Activated CD4-positive, alpha-beta memory T cell treated with anti-CD3 and anti-CD28 coated beads for 36 hours (primary cell): ENCODE data around the gene FGF9. TPM values are rescaled to one million over a fixed set of nuclear protein-coding genes. Genes with fewer than 3 reads are reported as not detected.

Source experiments
- CTCF ChIA-PET: fragments of 350-600 bp; sonication (Branson Sonifier 250); formaldehyde crosslinking; loops from one replicate; lab custom pipeline; 2021; ENCODE audit warnings: antibody characterized with exemption, inconsistent platforms; lab: Charles Lee
- POLR2A ChIA-PET: fragments of 350-600 bp; sonication (Branson Sonifier 250); formaldehyde crosslinking; loops from one replicate; lab custom pipeline; 2021; ENCODE audit warnings: antibody characterized with exemption; lab: Charles Lee
- DNase-seq: peaks from one replicate; pipeline ENCODE4 v3.0.0-alpha.2; 2020
- H3K27ac Mint-ChIP-seq: one replicate; pipeline ENCODE4 v1.8.0; 2021; ENCODE audit warnings: mixed read lengths
- H3K27me3 Mint-ChIP-seq: one replicate; pipeline ENCODE4 v1.8.0; 2021; ENCODE audit warnings: mixed read lengths
- H3K36me3 Mint-ChIP-seq: one replicate; pipeline ENCODE4 v1.8.0; 2021; ENCODE audit warnings: mixed read lengths
- H3K4me1 Mint-ChIP-seq: one replicate; pipeline ENCODE4 v1.8.0; 2021; ENCODE audit warnings: low read depth, mixed read lengths
- H3K4me3 Mint-ChIP-seq: one replicate; pipeline ENCODE4 v1.8.0; 2021; ENCODE audit warnings: mild to moderate bottlenecking, mixed read lengths
- H3K9me3 Mint-ChIP-seq: one replicate; pipeline ENCODE4 v1.8.0; 2021; ENCODE audit warnings: mixed read lengths
- intact Hi-C: fragments of 100-400 bp; cut with micrococcal nuclease; formaldehyde crosslinking; loops from one replicate; pipeline ENCODE4 v1.15.1; 2023
- total RNA-seq, 2 experiments: library from RNA; stranded (reverse); gene quantifications; one replicate each; pipeline ENCODE4 v1.2.3, GENCODE V29; 2021

The FGF9 gene
- total RNA-seq, 2 experiments from 2014 or later = 0.07 TPM; not detected in 1

DNA sequence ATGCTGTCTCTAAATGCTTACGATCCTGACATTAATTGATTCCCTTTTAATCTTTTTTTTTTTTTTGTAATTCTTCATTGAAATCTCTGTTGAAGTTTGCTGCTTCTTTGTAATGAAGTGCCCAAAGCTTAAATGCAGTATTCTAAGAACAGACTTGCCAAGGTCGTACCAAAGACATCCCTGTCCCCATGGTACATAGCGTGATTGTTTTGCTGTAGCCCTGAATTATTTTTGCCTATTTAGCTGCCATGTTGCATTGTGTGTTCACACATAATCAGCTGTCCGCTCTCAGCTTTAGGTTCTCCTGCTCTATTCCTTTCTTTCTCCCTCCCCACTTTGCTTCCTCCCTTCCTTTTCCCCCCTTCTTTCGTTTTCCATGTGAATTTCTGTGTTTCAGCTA, 21.1 kb downstream of the FGF9 start:
- no peak for DNase-seq
- no peak overlapping the region for H3K27ac Mint-ChIP-seq
- H3K4me3 Mint-ChIP-seq = no peak overlapping the region
- no peaks in the 10 kb centered on the region for H3K27me3 Mint-ChIP-seq
- intact Hi-C loops = no loop called here
- POLR2A ChIA-PET = no interaction called here
- no peaks in the 10 kb centered on the region for H3K9me3 Mint-ChIP-seq
- H3K4me1 Mint-ChIP-seq = peaks cover 2% of the 10 kb centered on the region
- CTCF ChIA-PET = no interaction called here
- H3K36me3 Mint-ChIP-seq = peaks cover 2% of the 10 kb centered on the region

DNA sequence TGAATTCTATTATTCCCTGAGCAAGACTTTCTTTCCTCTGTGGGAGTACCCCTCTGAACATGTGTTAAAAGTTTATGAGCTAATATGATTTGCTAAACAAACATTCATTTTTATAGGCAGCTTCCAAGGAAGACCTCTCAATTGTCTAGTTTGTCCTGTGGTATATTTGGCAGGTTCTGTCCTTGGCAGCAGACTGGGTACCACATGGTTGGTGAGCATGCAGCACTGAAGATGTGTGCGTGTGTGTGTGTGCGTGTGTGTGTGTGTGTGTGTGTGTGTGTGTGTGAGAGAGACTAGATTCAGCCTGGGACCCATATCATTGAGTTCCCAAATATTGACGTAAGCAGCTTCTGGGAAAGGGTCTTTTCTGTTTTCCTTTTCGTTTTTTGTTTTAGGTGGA, 24.0 kb downstream of the FGF9 start:
- H3K27ac Mint-ChIP-seq = no peak overlapping the region
- H3K9me3 Mint-ChIP-seq = no peaks in the 10 kb centered on the region
- no peaks in the 10 kb centered on the region for H3K4me1 Mint-ChIP-seq
- no peaks in the 10 kb centered on the region for H3K27me3 Mint-ChIP-seq
- H3K36me3 Mint-ChIP-seq = peaks cover 2% of the 10 kb centered on the region
- POLR2A ChIA-PET = no interaction called here
- no peak overlapping the region for H3K4me3 Mint-ChIP-seq
- CTCF ChIA-PET = no interaction called here
- intact Hi-C loops = no loop called here
- no peak for DNase-seq

DNA sequence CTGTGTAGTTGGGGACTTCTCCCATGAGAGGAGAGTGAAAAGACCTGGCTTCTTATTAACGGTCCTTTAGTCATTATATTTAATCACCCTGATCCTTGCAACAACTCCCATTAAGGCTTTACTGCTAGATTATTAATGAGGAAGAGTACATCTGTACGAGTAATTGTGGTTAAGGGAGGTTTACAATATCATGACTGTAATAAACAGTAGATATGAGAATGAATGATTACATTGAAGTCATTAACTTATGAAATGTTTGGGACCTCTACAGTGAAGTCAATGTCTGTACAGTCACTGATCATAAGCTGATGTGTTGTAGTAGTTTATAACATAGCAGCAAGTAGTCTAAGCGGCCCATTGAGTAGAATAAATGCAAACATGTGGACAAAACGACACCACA, 24.7 kb downstream of the FGF9 start:
- Mint-ChIP-seq H3K36me3 (no peaks in the 10 kb centered on the region), H3K9me3 (no peaks in the 10 kb centered on the region), H3K27ac (no peak overlapping the region), H3K4me1 (no peaks in the 10 kb centered on the region), H3K4me3 (no peak overlapping the region), H3K27me3 (no peaks in the 10 kb centered on the region)
- ChIA-PET POLR2A (no interaction called here), CTCF (no interaction called here)
- intact Hi-C loops = no loop called here
- no peak for DNase-seq

DNA sequence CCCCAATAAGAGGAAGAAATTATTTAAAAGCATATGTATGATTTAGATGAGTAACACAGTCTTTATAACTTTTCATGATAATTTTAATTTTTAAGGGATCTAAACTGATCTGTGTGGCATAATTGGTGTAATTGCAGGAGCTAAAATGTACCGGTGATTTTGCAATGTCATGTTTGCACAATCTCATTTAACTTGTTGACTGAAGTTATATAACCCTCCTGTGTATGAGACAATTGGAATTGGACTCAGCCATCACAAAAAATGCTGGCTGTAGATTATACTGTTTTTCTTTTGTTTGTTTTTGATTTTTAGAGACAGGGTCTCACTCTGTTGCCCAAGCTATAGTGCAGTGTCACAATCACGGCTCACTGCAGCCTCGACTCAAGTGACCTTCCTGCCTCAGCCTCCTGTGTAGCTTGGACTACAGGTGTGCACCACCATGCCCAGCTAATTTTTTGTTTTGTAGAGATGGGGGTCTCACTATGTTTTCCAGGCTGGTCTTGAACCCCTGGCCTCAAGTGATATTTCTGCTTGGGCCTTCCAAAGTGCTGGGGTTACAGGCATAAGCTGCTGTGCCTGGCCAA, 26.1 kb downstream of the FGF9 start:
- no peak for DNase-seq
- ChIA-PET POLR2A (no interaction called here), CTCF (no interaction called here)
- no peaks in the 10 kb centered on the region for H3K4me1 Mint-ChIP-seq
- intact Hi-C loops = no loop called here
- no peaks in the 10 kb centered on the region for H3K9me3 Mint-ChIP-seq
- H3K36me3 Mint-ChIP-seq = no peaks in the 10 kb centered on the region
- H3K27me3 Mint-ChIP-seq = no peaks in the 10 kb centered on the region
- H3K27ac Mint-ChIP-seq = no peak overlapping the region
- H3K4me3 Mint-ChIP-seq = no peak overlapping the region

DNA sequence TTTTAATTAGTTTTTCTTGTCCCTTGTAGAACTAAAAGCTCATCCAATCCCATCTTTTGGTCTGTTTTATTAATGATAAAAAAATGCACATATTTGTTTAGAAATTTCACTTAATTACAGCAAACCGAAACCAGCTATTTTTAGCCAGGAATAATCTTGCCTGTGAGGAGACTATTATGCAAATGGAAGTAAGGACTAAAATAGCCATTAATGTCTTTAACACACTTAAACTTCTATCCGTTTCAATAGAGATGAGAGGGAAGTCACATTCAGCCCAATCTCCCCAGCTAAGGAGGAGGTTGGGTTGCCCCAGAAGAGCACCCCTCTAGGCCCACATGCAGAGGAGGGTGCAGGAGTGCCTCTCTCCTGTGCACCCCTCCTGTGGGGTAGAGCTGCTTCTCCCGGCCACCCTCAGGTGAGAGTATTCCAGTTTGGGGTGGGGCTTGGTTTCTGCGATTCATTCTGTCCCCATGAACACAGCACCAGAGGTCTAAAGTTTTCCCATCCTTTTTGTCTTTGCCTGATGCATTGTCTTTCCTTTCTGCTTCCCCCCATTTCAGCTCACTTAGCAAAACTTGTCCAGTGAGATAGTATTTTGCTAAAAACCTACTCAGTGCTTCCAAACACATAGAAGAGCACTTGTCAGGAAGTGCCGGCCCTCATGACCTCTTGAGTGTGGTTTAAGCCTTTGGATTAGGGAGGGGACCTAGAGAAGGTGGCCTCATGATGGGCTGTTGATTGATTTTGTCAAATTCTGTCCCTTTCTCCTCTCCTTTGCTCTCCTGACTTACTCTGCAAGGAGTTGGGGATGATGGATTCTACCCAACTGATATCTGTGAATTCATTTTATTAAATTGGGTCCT, 28.2 kb downstream of the FGF9 start:
- no peak overlapping the region for H3K27ac Mint-ChIP-seq
- ChIA-PET POLR2A (no interaction called here), CTCF (interaction anchor here (1.2 kb wide), 1 partner anchor 61 kb away, joined by 3 read pairs; no protein-coding TSS in a partner anchor)
- no peak overlapping the region for H3K4me3 Mint-ChIP-seq
- H3K4me1 Mint-ChIP-seq = no peaks in the 10 kb centered on the region
- intact Hi-C loops = no loop called here
- no peaks in the 10 kb centered on the region for H3K9me3 Mint-ChIP-seq
- no peaks in the 10 kb centered on the region for H3K27me3 Mint-ChIP-seq
- no peaks in the 10 kb centered on the region for H3K36me3 Mint-ChIP-seq
- DNase-seq = no peak

DNA sequence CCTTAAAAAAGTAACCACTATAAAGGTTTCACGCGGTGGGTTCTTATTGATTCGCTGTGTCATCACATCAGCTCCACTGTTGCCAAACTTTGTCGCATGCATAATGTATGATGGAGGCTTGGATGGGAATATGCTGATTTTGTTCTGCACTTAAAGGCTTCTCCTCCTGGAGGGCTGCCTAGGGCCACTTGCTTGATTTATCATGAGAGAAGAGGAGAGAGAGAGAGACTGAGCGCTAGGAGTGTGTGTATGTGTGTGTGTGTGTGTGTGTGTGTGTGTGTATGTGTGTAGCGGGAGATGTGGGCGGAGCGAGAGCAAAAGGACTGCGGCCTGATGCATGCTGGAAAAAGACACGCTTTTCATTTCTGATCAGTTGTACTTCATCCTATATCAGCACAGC, 30.6 kb downstream of the FGF9 start:
- intact Hi-C loops = no loop called here
- no peaks in the 10 kb centered on the region for H3K4me1 Mint-ChIP-seq
- no peak overlapping the region for H3K27ac Mint-ChIP-seq
- H3K4me3 Mint-ChIP-seq = no peak overlapping the region
- H3K36me3 Mint-ChIP-seq = no peaks in the 10 kb centered on the region
- CTCF ChIA-PET = no interaction called here
- no peaks in the 10 kb centered on the region for H3K9me3 Mint-ChIP-seq
- POLR2A ChIA-PET = no interaction called here
- no peak for DNase-seq
- H3K27me3 Mint-ChIP-seq = no peaks in the 10 kb centered on the region

DNA sequence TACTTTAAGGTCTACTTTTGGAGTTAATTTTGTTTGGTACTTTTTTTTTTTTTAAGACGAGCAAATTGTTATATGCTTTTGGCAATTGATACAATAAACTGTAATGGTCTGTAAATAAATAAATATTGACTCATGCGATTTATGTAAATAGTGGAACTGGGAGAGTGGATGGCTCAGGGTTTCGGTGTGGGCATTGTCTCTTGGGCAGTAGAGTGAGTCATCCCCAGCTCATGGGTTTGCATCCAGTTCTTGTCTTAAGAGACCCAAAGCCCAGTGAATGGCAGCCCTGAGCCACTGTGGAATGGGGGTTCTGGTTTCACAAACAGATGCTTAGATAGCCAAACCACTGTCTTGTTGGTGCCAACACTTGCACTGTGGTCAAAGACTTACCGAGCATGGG, 33.0 kb downstream of the FGF9 start:
- H3K9me3 Mint-ChIP-seq = no peaks in the 10 kb centered on the region
- H3K27ac Mint-ChIP-seq = no peak overlapping the region
- CTCF ChIA-PET = no interaction called here
- intact Hi-C loops = no loop called here
- POLR2A ChIA-PET = no interaction called here
- H3K36me3 Mint-ChIP-seq = no peaks in the 10 kb centered on the region
- H3K4me1 Mint-ChIP-seq = no peaks in the 10 kb centered on the region
- peaks cover 2% of the 10 kb centered on the region for H3K27me3 Mint-ChIP-seq
- no peak overlapping the region for H3K4me3 Mint-ChIP-seq
- DNase-seq = no peak

DNA sequence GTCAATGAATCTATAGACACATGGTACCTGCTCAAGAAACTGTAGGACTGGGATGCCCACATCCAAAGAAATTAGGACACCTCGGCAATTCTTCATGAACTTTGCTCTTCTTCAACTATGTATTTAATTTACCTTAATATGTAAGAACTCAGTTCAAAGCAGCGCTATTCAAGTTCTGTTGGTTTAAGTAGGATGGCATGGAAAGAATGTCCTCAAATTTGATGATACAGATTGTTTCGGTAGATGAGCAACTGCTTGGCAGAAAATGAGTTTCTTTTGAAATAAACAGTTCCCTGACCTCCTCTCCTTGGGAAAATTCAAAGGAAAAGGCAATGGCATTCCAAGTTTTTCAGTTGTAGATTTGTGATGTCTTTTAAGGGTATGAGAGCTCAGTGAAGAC, 36.7 kb downstream of the FGF9 start:
- no peak for DNase-seq
- CTCF ChIA-PET = interaction anchor here (1.9 kb wide), 1 partner anchor 70 kb away, joined by 5 read pairs; no protein-coding TSS in a partner anchor
- Mint-ChIP-seq H3K36me3 (peaks cover 6% of the 10 kb centered on the region), H3K27me3 (peaks cover 13% of the 10 kb centered on the region), H3K9me3 (peaks cover 14% of the 10 kb centered on the region), H3K27ac (no peak overlapping the region), H3K4me1 (no peaks in the 10 kb centered on the region), H3K4me3 (no peak overlapping the region)
- POLR2A ChIA-PET = no interaction called here
- intact Hi-C loops = no loop called here

DNA sequence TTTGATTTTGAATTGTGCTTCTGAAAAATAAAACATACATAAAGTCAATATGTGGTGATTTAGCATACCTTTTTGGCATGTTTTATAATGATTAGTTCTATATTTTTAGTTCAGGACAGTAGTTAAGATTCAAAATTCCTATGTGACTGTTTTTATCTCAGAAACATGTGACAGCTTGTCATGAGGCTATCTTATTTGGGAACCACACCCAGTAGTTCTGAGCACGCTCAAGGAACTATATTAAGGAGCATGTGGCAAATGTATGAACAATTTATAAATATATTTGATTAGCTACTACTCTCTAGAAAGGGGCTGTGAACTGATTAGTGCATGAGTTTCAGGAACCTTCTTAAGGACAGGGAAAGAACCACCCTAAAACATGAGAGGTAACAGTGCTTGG, 38.8 kb downstream of the FGF9 start:
- ChIA-PET POLR2A (no interaction called here), CTCF (no interaction called here)
- peaks cover 14% of the 10 kb centered on the region for H3K9me3 Mint-ChIP-seq
- H3K27me3 Mint-ChIP-seq = peaks cover 15% of the 10 kb centered on the region
- H3K4me1 Mint-ChIP-seq = no peaks in the 10 kb centered on the region
- no peak overlapping the region for H3K27ac Mint-ChIP-seq
- H3K4me3 Mint-ChIP-seq = no peak overlapping the region
- peaks cover 6% of the 10 kb centered on the region for H3K36me3 Mint-ChIP-seq
- intact Hi-C loops = no loop called here
- no peak for DNase-seq

DNA sequence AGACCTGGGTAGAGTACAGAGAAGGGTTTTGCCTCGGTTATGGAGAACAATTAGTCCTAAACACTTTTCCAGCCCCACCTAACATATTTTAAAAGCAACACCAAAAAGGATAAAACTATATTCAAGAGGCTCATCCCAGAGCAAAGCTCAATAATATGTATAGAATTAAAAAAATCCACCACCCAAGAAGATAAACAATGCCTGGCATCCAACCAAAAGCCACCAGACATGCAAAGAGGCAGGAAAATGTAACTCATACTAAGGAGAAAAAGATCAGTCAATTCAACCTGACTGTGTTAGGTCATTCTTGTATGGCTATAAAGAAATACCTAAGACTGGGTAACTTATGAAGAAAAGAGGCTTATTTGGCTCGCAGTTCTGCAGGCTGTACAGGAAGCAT, 39.3 kb downstream of the FGF9 start:
- H3K9me3 Mint-ChIP-seq = peaks cover 14% of the 10 kb centered on the region
- H3K27ac Mint-ChIP-seq = no peak overlapping the region
- no peak for DNase-seq
- peaks cover 6% of the 10 kb centered on the region for H3K36me3 Mint-ChIP-seq
- ChIA-PET POLR2A (no interaction called here), CTCF (no interaction called here)
- no peak overlapping the region for H3K4me3 Mint-ChIP-seq
- intact Hi-C loops = no loop called here
- no peaks in the 10 kb centered on the region for H3K4me1 Mint-ChIP-seq
- H3K27me3 Mint-ChIP-seq = peaks cover 15% of the 10 kb centered on the region

DNA sequence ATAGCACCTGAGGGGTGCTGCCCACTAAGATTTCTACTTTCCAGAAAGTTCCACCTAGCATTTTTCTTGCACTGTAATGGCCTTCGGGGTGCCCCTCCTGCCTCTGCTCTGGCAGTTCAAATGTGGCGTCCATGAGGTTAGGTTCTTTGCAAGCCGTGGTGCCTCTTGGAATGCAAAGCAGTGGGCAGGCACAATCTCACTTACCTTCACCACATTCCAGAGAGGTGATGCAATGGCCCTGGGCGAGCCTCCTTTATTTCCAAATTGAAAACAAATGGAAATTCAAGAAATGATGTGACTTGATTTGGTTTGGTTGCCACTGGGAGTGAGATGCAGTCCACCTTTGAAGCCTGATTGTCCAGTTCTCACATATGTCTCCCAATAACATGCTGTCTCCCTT, 46.9 kb downstream of the FGF9 start:
- Mint-ChIP-seq H3K27ac (no peak overlapping the region), H3K9me3 (no peaks in the 10 kb centered on the region), H3K27me3 (peaks cover 22% of the 10 kb centered on the region), H3K4me1 (no peaks in the 10 kb centered on the region), H3K36me3 (no peaks in the 10 kb centered on the region), H3K4me3 (no peak overlapping the region)
- CTCF ChIA-PET = no interaction called here
- POLR2A ChIA-PET = no interaction called here
- intact Hi-C loops = no loop called here
- DNase-seq = no peak

DNA sequence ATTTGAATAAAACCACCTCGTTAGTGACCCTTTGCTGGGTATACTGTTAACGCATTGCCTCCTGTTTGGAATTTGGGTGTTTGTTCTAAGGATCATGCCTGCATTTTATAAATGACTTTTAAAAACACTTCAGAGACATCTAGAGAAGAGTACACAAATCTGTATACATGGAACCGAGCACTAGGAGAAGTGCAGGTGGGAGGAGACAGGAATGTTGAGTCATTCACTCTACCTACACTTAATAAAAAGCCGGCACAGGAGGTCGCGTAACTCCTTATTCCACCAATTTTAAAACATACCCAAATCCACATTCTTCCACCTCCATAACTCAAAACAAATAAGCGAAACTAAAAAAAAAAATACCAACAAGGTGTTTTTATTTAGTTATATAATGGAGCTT, 48.6 kb downstream of the FGF9 start:
- ChIA-PET POLR2A (no interaction called here), CTCF (no interaction called here)
- intact Hi-C loops = no loop called here
- Mint-ChIP-seq H3K27ac (no peak overlapping the region), H3K9me3 (no peaks in the 10 kb centered on the region), H3K36me3 (no peaks in the 10 kb centered on the region), H3K4me1 (no peaks in the 10 kb centered on the region), H3K27me3 (peaks cover 30% of the 10 kb centered on the region), H3K4me3 (no peak overlapping the region)
- no peak for DNase-seq
